ENCODE data around the gene WASHC3. TPM values are rescaled to one million over a fixed set of nuclear protein-coding genes. Genes with fewer than 3 reads are reported as not detected.

The WASHC3 gene
- total and polyA plus RNA-seq, 2 donors from 2014 or later, result 33.0 to 95.9 TPM

DNA sequence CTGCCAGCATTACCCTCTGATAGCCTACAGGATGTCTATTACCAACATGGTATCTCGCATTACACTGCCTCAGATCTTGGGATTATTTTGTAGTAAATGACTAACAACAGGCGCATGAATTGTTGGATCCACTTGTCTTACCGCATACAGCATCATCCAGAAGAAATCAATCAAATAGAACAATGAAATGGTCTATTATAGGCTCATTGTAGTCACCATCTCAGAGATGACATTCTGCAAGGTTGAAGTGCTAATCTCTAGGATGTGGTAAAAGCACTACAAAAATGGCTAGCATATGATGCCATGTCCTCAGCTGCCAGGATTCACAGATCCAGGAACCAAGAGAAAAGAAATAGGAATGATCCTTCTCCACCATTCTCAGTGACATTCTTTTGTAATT, 52.0 kb downstream of the WASHC3 start:
- intact Hi-C loops (cut with DNase I), result no loop called here
- FAIRE-seq, result no peak

DNA sequence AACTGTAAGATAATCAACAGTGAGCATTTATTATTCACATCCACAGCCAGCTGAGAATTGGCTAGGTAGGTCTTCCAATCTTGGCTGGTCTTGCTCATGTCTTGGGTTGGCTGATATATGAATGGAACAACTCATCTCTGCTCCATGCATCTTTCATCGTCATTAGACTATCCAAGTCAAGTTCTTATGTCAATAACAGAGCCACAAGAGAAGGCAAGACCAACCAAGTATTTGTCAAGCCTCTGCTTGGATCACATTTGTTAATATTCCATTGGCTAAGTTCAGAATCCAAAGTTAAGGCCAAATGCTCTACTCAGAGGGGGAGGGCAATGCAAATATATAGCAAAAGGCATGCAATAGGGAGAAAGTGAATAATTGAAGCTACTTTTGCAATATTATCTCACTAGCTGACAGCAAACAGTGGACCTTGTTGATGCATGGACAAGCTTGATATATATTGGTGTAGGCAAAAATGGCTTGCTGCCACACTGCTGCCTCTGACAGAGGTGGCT, 53.1 kb downstream of the WASHC3 start:
- Histone ChIP-seq H3K27me3 (ENCODE audit: control insufficient read depth, insufficient read depth, low read length) (no peaks in the 10 kb centered on the region), H3K4me3 (ENCODE audit: low read length in 3 of 3) (no peak overlapping the region), H3K9me3 (ENCODE audit: control insufficient read depth in 2 of 3, insufficient read depth in 1 of 3, low read length in 3 of 3) (no peaks in the 10 kb centered on the region), H3K36me3 (ENCODE audit: control insufficient read depth in 2 of 3, insufficient read depth in 3 of 3, low read length in 3 of 3) (no peaks in the 10 kb centered on the region), H3K27ac (ENCODE audit: low read depth in 2 of 2, low read length in 2 of 2) (no peak overlapping the region), H3K4me1 (ENCODE audit: control insufficient read depth in 2 of 3, insufficient read depth in 2 of 3, low read depth in 1 of 3, low read length in 3 of 3) (no peaks in the 10 kb centered on the region), H3K9ac (ENCODE audit: low read length in 3 of 3) (no peak overlapping the region)
- intact Hi-C loops (cut with DNase I), result no loop called here
- TF ChIP-seq, protein P1, sequence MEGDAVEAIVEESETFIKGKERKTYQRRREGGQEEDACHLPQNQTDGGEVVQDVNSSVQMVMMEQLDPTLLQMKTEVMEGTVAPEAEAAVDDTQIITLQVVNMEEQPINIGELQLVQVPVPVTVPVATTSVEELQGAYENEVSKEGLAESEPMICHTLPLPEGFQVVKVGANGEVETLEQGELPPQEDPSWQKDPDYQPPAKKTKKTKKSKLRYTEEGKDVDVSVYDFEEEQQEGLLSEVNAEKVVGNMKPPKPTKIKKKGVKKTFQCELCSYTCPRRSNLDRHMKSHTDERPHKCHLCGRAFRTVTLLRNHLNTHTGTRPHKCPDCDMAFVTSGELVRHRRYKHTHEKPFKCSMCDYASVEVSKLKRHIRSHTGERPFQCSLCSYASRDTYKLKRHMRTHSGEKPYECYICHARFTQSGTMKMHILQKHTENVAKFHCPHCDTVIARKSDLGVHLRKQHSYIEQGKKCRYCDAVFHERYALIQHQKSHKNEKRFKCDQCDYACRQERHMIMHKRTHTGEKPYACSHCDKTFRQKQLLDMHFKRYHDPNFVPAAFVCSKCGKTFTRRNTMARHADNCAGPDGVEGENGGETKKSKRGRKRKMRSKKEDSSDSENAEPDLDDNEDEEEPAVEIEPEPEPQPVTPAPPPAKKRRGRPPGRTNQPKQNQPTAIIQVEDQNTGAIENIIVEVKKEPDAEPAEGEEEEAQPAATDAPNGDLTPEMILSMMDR (IDR thresholded peaks at IDR 0.05; ENCODE audit: borderline replicate concordance, extremely low read depth, insufficient read depth), result no peak
- no peak for FAIRE-seq
- no peak for DNase-seq

More for the DNA sequence above, 52.0 kb downstream of the WASHC3 start:
- no peaks in the 10 kb centered on the region for H3K4me1 ChIP-seq (ENCODE audit: control insufficient read depth in 2 of 3, insufficient read depth in 2 of 3, low read depth in 1 of 3, low read length in 3 of 3)
- no peak for DNase-seq
- TF ChIP-seq, protein P1 (IDR thresholded peaks at IDR 0.05; ENCODE audit: borderline replicate concordance, extremely low read depth, insufficient read depth), result no peak
- no peak overlapping the region for H3K27ac ChIP-seq (ENCODE audit: low read depth in 2 of 2, low read length in 2 of 2)
- no peaks in the 10 kb centered on the region for H3K27me3 ChIP-seq (ENCODE audit: control insufficient read depth, insufficient read depth, low read length)
- no peaks in the 10 kb centered on the region for H3K36me3 ChIP-seq (ENCODE audit: control insufficient read depth in 2 of 3, insufficient read depth in 3 of 3, low read length in 3 of 3)
- no peaks in the 10 kb centered on the region for H3K9me3 ChIP-seq (ENCODE audit: control insufficient read depth in 2 of 3, insufficient read depth in 1 of 3, low read length in 3 of 3)
- no peak overlapping the region for H3K4me3 ChIP-seq (ENCODE audit: low read length in 3 of 3)
- no peak overlapping the region for H3K9ac ChIP-seq (ENCODE audit: low read length in 3 of 3)

DNA sequence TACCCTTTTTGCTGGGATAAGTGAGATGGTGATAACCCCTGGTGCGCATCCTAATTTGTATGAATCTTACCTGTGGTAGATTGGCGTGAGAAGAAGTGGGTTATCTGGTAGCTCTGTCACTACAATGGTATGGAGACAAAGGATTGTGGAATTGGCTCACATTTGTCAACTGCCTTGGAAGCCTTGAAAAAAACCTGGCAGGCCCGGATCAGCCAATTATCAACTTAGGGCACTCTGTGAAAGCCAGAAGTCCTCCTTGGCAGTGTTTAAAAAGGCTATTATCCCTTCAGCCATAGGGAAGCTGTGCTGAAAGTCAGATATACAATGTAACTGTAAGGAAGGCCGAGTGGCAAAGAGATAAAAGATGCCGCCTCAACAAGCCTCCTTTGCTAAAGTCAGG, 56.5 kb downstream of the WASHC3 start:
- H3K4me3 ChIP-seq (ENCODE audit: low read length in 3 of 3), result no peak overlapping the region
- H3K4me1 ChIP-seq (ENCODE audit: control insufficient read depth in 2 of 3, insufficient read depth in 2 of 3, low read depth in 1 of 3, low read length in 3 of 3), result no peaks in the 10 kb centered on the region
- no peak overlapping the region for H3K27ac ChIP-seq (ENCODE audit: low read depth in 2 of 2, low read length in 2 of 2)
- no peaks in the 10 kb centered on the region for H3K27me3 ChIP-seq (ENCODE audit: control insufficient read depth, insufficient read depth, low read length)
- no peak overlapping the region for H3K9ac ChIP-seq (ENCODE audit: low read length in 3 of 3)
- TF ChIP-seq, protein P1 (IDR thresholded peaks at IDR 0.05; ENCODE audit: borderline replicate concordance, extremely low read depth, insufficient read depth), result no peak
- FAIRE-seq (no peak), DNase-seq (no peak)
- no peaks in the 10 kb centered on the region for H3K36me3 ChIP-seq (ENCODE audit: control insufficient read depth in 2 of 3, insufficient read depth in 3 of 3, low read length in 3 of 3)
- H3K9me3 ChIP-seq (ENCODE audit: control insufficient read depth in 2 of 3, insufficient read depth in 1 of 3, low read length in 3 of 3), result no peaks in the 10 kb centered on the region
- intact Hi-C loops (cut with DNase I), result no loop called here

DNA sequence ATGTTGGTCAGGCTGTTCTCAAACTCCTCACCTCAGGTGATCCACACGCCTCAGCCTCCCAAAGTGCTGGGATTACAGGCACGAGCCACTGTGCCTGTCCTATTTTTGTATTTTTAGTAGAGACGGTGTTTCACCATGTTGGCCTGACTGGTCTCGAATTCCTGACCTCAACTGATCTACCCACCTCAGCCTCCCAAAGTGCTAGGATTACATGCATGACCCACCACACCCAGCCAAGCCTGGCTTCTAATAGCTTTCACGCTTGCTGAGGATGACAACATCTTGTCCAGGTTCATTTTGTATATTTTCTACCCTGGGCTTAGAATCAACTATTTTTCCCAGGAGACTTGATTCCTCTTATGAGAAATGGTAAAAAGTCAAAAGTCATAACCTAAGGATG, 64.7 kb downstream of the WASHC3 start:
- Histone ChIP-seq H3K9me3 (ENCODE audit: control insufficient read depth in 2 of 3, insufficient read depth in 1 of 3, low read length in 3 of 3) (no peaks in the 10 kb centered on the region), H3K4me1 (ENCODE audit: control insufficient read depth in 2 of 3, insufficient read depth in 2 of 3, low read depth in 1 of 3, low read length in 3 of 3) (no peaks in the 10 kb centered on the region), H3K36me3 (ENCODE audit: control insufficient read depth in 2 of 3, insufficient read depth in 3 of 3, low read length in 3 of 3) (no peaks in the 10 kb centered on the region), H3K27me3 (ENCODE audit: control insufficient read depth, insufficient read depth, low read length) (no peaks in the 10 kb centered on the region), H3K4me3 (ENCODE audit: low read length in 3 of 3) (no peak overlapping the region), H3K27ac (ENCODE audit: low read depth in 2 of 2, low read length in 2 of 2) (no peak overlapping the region), H3K9ac (ENCODE audit: low read length in 3 of 3) (no peak overlapping the region)
- intact Hi-C loops (cut with DNase I), result no loop called here
- DNase-seq (no peak), FAIRE-seq (no peak)
- TF ChIP-seq, protein P1 (IDR thresholded peaks at IDR 0.05; ENCODE audit: borderline replicate concordance, extremely low read depth, insufficient read depth), result no peak
